ENCODE measurements around the gene TTC7B.

Gene TTC7B

GRCh38 chr14:90767899-90768298 lies 48.3 kb downstream of the TTC7B start:
- no peak overlapping the region for H3K4me3 ChIP-seq (ENCODE audit: low read depth, low read length)
- no peaks in the 10 kb centered on the region for H3K4me1 ChIP-seq
- DNase-seq: no peak
- TF ChIP-seq, protein P1, sequence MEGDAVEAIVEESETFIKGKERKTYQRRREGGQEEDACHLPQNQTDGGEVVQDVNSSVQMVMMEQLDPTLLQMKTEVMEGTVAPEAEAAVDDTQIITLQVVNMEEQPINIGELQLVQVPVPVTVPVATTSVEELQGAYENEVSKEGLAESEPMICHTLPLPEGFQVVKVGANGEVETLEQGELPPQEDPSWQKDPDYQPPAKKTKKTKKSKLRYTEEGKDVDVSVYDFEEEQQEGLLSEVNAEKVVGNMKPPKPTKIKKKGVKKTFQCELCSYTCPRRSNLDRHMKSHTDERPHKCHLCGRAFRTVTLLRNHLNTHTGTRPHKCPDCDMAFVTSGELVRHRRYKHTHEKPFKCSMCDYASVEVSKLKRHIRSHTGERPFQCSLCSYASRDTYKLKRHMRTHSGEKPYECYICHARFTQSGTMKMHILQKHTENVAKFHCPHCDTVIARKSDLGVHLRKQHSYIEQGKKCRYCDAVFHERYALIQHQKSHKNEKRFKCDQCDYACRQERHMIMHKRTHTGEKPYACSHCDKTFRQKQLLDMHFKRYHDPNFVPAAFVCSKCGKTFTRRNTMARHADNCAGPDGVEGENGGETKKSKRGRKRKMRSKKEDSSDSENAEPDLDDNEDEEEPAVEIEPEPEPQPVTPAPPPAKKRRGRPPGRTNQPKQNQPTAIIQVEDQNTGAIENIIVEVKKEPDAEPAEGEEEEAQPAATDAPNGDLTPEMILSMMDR (IDR thresholded peaks at IDR 0.05; ENCODE audit: low read depth, low read length): no peak
- H3K36me3 ChIP-seq: peaks cover 13% of the 10 kb centered on the region
- no peaks in the 10 kb centered on the region; the same call in 1 of the 2 replicates for H3K9me3 ChIP-seq
- no peaks in the 10 kb centered on the region for H3K27me3 ChIP-seq

DNA sequence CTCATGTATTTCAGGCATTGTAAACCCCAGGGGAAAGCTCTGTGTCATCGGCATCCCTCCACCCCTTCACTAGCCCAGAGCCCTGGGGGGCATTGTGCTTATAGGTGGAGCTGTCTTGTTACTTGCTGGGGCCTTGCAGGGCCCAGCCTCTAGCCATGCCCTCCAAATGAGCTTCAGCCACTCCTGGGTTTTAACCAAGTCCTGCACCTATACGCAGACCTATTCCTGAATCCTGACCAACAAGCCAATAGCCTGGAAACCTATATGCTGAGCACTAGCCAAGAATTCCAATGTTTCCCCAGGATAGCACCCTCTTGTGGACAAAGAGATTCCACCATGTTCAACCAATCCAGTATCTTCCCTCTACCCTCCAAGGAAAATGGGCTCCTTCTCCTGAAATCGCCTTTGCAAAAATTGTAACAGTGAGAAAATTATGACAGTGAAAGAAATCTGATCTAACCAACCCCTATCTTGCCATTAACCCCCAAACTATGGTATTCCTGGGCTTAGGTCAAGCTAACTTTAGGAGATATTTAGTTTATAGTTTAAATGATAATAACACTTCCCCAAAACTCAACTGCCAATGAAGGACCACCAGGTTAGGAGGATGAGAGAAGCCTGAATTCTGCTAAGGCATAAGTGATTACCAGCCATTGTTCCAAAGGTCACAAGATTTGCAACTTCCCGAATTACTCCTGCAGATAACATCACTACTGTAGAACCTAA lies 55.5 kb downstream of the TTC7B start:
- no peaks in the 10 kb centered on the region for H3K27me3 ChIP-seq
- H3K9me3 ChIP-seq: no peaks in the 10 kb centered on the region
- H3K36me3 ChIP-seq: no peaks in the 10 kb centered on the region
- DNase-seq: peak; percentile 43
- peaks cover 25% of the 10 kb centered on the region for H3K4me1 ChIP-seq
- TF ChIP-seq, protein P1 (IDR thresholded peaks at IDR 0.05; ENCODE audit: low read depth, low read length): peak; percentile 88
- H3K4me3 ChIP-seq (ENCODE audit: low read depth, low read length): no peak overlapping the region

- H3K27me3 ChIP-seq: no peaks in the 10 kb centered on the region
Observed at GRCh38 chr14:90760078-90760444, 56.2 kb downstream of the TTC7B start.

DNA sequence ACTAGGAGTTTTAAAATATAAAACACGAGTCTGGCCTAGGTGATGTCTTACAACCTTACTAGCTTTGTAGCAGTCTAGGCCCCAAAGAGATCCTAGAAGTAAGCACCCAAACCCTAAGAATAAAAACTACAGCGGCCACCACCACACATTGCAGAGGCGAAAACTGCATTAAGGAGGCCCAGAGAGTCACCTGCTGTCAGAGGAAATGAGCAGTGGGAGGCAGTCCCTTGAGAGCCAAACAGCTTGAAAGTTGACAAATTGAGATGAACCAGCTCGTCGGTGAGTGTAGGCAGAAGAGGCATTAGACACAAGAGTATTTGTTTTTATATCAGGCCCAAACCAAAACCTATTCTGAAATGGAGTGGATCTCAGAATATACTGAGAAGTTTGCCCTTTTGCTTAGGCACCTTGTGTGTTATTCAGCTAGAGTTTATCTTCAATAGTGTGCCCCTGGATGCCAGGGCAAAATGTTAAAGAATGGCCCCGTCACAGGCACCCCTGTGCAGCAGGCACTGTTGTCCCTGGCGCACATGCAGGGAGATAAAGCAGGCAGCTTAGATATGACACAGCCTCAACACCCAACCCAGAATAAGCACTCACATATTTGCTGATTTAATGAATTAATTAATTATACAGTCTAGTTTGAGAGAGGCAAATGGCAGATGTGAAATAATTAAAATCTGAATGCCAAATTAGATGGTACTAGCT lies 56.7 kb downstream of the TTC7B start:
- Histone ChIP-seq H3K4me3 (ENCODE audit: low read depth, low read length) (no peak overlapping the region), H3K9me3 (no peaks in the 10 kb centered on the region), H3K4me1 (peaks cover 25% of the 10 kb centered on the region), H3K36me3 (no peaks in the 10 kb centered on the region), H3K27me3 (no peaks in the 10 kb centered on the region)
- TF ChIP-seq, protein P1 (IDR thresholded peaks at IDR 0.05; ENCODE audit: low read depth, low read length): no peak
- no peak for DNase-seq

More at GRCh38 chr14:90760078-90760444, 56.2 kb downstream of the TTC7B start:
- Histone ChIP-seq H3K4me3 (ENCODE audit: low read depth, low read length) (no peak overlapping the region), H3K36me3 (no peaks in the 10 kb centered on the region), H3K4me1 (peaks cover 25% of the 10 kb centered on the region), H3K9me3 (no peaks in the 10 kb centered on the region)
- DNase-seq: no peak
- TF ChIP-seq, protein P1 (IDR thresholded peaks at IDR 0.05; ENCODE audit: low read depth, low read length): no peak

GRCh38 chr14:90758959-90759358 lies 57.3 kb downstream of the TTC7B start:
- H3K4me3 ChIP-seq (ENCODE audit: low read depth, low read length): no peak overlapping the region
- TF ChIP-seq, protein P1 (IDR thresholded peaks at IDR 0.05; ENCODE audit: low read depth, low read length): no peak
- H3K9me3 ChIP-seq: no peaks in the 10 kb centered on the region
- H3K27me3 ChIP-seq: no peaks in the 10 kb centered on the region
- H3K36me3 ChIP-seq: no peaks in the 10 kb centered on the region
- DNase-seq: no peak
- peaks cover 25% of the 10 kb centered on the region for H3K4me1 ChIP-seq

Data from BE2C (cell line).